RCC 7860 (cell line): ENCODE measurements around the gene HOXC4.

Experiments
- DNase-seq: peaks from one replicate; pipeline ENCODE4 v3.0.0-alpha.2; 2015; ENCODE audit warnings: low spot score
- FAIRE-seq: peaks from 2 replicates; lab custom pipeline; 2012; peaks lifted over from hg19 to GRCh38; lab: Jason Lieb, UNC

Gene HOXC4

GRCh38 chr12:54027442-54027786, 26.2 kb upstream of the HOXC4 start:
- no peak for DNase-seq
- no peak for FAIRE-seq

- DNase-seq (no peak), FAIRE-seq (no peak)
These were observed 25.1 kb upstream of the HOXC4 start, which contains the start of gene HOXC6 for GRCh38 chr12:54028314-54029201. HOXC6 (plus strand) TSS chr12:54028440; CDS start chr12:54028522, 82 bp downstream.

- no peak for FAIRE-seq
These were observed 23.9 kb upstream of the HOXC4 start for GRCh38 chr12:54029529-54030441.

GRCh38 chr12:54030442-54030801, 23.2 kb upstream of the HOXC4 start:
- FAIRE-seq: no peak
- DNase-seq: no peak

More at GRCh38 chr12:54029529-54030441, 23.9 kb upstream of the HOXC4 start:
- DNase-seq: no peak

GRCh38 chr12:54030889-54031471, 22.7 kb upstream of the HOXC4 start:
- FAIRE-seq: no peak
- no peak for DNase-seq

- DNase-seq (no peak), FAIRE-seq (no peak)
These were observed 22.2 kb upstream of the HOXC4 start for GRCh38 chr12:54031480-54031879.

GRCh38 chr12:54032086-54032619, 21.5 kb upstream of the HOXC4 start:
- FAIRE-seq (no peak), DNase-seq (no peak)

- DNase-seq: peak; percentile 3
- FAIRE-seq: no peak
These were observed 21.0 kb upstream of the HOXC4 start, which contains the start of gene HOXC5 for GRCh38 chr12:54032627-54033100. HOXC5 (plus strand) TSS chr12:54033050; CDS start chr12:54033123, 73 bp downstream.

- DNase-seq (no peak), FAIRE-seq (no peak)
These were observed 20.3 kb upstream of the HOXC4 start for GRCh38 chr12:54033106-54033979.

GRCh38 chr12:54033980-54034784, 19.5 kb upstream of the HOXC4 start:
- FAIRE-seq (no peak), DNase-seq (no peak)

GRCh38 chr12:54034785-54035310, 18.8 kb upstream of the HOXC4 start:
- FAIRE-seq: no peak
- DNase-seq: no peak

- DNase-seq: no peak
These were observed 17.9 kb upstream of the HOXC4 start for GRCh38 chr12:54035568-54036264.

GRCh38 chr12:54036620-54037359, 16.8 kb upstream of the HOXC4 start:
- DNase-seq (peak; percentile 78), FAIRE-seq (peak; percentile 66)

More at GRCh38 chr12:54035568-54036264, 17.9 kb upstream of the HOXC4 start:
- FAIRE-seq: no peak

GRCh38 chr12:54037360-54038283, 16.0 kb upstream of the HOXC4 start:
- DNase-seq (no peak), FAIRE-seq (no peak)

GRCh38 chr12:54038284-54038870, 15.3 kb upstream of the HOXC4 start:
- no peak for FAIRE-seq
- DNase-seq: no peak

- DNase-seq (no peak), FAIRE-seq (no peak)
These were observed 14.7 kb upstream of the HOXC4 start for GRCh38 chr12:54038871-54039414.
